Ectodermal cell (in vitro differentiated cells): ENCODE data around the gene MT1H.

Experiments
- H3K27ac ChIP-seq: 2 replicates; pipeline ENCODE4 v1.7.0; 2013; ENCODE audit warnings: mild to moderate bottlenecking, low read depth, low read length; ENCODE audit not compliant: insufficient read depth, poor library complexity, severe bottlenecking
- H3K27me3 ChIP-seq: 2 replicates; pipeline ENCODE4 v1.7.0; 2013; ENCODE audit warnings: mild to moderate bottlenecking, low read length; ENCODE audit not compliant: insufficient read depth, control insufficient read depth, poor library complexity, severe bottlenecking
- H3K36me3 ChIP-seq: one replicate; pipeline ENCODE4 v1.7.0; 2013; ENCODE audit warnings: low read length; ENCODE audit not compliant: control insufficient read depth, insufficient read depth
- H3K4me1 ChIP-seq: one replicate; pipeline ENCODE4 v1.7.0; 2013; ENCODE audit warnings: low read length; ENCODE audit not compliant: control insufficient read depth, insufficient read depth
- H3K4me3 ChIP-seq: 2 replicates; pipeline ENCODE4 v1.7.0; 2013; ENCODE audit warnings: low read depth, low read length, control low read depth; ENCODE audit not compliant: insufficient read depth
- H3K9me3 ChIP-seq: 2 replicates; pipeline ENCODE4 v1.7.0; 2013; ENCODE audit warnings: mild to moderate bottlenecking, low read length, moderate library complexity; ENCODE audit not compliant: control insufficient read depth
- WGBS, 2 experiments: methylation state at CpG; one replicate each; pipeline ENCODE4 v1.1.7; 2013; ENCODE audit warnings: missing lambda C conversion rate in 2 of 2; 5-methylcytosine and 5-hydroxymethylcytosine counted together

The MT1H gene

DNA sequence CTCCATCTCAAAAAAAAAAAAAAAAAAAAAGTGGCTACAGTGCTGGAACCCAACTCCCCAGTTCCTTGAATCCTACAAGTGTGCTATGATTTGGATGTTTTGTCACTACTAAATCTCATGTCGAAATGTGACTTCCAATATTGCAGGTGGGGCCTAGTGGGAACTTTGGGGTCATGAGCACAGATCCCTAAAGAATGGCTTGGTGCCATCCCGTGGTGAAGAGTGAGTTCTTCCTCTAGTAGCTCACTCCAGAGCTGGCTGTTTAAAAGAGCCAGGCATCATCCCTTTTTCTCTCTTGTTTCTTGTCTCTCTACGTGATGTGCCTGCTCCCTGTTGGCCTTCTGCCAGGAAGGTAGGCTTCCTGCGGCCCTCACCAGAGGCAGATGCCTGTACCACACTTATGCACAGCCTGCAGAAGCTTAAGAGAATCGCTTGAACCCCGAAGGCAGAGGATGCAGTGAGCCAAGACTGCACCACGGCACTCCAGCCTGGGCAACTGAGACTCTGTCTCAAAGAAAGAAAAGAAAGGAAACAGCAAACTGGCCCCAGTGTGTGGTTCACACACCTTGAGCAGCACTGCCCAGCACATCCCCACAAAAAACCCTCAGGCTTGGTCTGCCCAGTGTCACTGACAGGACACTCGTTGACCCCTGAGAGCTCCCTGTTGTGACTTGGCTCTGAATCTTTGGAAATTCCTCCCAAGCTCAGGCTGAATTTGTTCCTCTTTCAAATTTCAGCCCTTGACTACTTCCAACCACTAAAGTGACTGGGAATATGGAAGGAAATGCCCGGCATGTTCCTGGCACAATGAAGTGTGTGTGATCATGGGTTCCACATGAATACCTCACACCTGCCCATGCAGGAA is 40.9 kb upstream of the MT1H start:
- Histone ChIP-seq H3K4me1 (no peaks in the 10 kb centered on the region), H3K27ac (no peak overlapping the region), H3K36me3 (no peaks in the 10 kb centered on the region), H3K27me3 (peaks cover 94% of the 10 kb centered on the region), H3K9me3 (no peaks in the 10 kb centered on the region), H3K4me3 (no peak overlapping the region)
- 76 to 84% methylated on average over 9 of the region's 9 CpGs for WGBS, 2 experiments

DNA sequence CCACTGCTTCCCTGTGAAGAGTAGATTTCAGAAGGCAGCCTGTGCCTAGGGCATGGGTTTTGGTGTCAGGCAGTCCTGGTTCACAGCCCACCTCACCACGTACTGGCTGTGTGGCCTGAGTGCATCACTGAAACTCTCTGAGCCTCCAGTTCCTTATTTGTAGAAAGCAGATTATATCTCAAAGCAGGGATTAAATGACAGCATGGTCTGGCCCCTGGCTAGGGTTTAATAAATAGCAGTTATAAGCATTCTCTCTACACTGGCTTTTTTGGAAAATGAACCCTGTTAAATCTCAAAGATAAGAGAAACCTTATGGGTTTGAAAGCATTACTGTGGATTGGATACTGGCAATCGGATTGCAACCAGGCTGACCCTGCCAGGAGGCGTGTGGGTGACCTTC is 40.1 kb upstream of the MT1H start:
- Histone ChIP-seq H3K9me3 (no peaks in the 10 kb centered on the region), H3K36me3 (no peaks in the 10 kb centered on the region), H3K4me1 (no peaks in the 10 kb centered on the region), H3K4me3 (no peak overlapping the region), H3K27ac (no peak overlapping the region), H3K27me3 (peaks cover 96% of the 10 kb centered on the region)
- WGBS, 2 experiments, result 86 to 87% methylated on average over 3 of the region's 3 CpGs

DNA sequence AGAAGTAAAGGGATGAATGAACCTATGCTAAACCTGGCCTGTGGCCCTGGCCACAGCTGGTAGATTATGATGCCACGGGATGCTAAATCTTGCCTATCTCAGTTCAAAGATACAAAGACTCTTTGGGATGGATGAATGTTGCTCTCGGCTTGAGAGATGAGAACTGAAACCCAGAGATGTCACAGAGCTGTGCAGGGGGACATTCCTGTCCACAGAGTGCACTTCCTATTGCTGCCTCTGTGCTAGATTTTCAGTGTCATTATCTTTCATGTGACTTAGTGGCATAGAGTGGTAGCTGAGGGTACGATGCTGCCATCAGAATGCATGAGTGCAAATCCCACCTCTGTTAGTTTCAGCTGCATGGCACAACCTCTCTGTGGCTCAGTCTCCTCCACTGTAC is 39.5 kb upstream of the MT1H start:
- Histone ChIP-seq H3K4me3 (no peak overlapping the region), H3K27ac (no peak overlapping the region), H3K27me3 (peaks cover 96% of the 10 kb centered on the region), H3K4me1 (no peaks in the 10 kb centered on the region), H3K9me3 (no peaks in the 10 kb centered on the region), H3K36me3 (no peaks in the 10 kb centered on the region)
- 78 to 90% methylated on average over 3 of the region's 3 CpGs for WGBS, 2 experiments

DNA sequence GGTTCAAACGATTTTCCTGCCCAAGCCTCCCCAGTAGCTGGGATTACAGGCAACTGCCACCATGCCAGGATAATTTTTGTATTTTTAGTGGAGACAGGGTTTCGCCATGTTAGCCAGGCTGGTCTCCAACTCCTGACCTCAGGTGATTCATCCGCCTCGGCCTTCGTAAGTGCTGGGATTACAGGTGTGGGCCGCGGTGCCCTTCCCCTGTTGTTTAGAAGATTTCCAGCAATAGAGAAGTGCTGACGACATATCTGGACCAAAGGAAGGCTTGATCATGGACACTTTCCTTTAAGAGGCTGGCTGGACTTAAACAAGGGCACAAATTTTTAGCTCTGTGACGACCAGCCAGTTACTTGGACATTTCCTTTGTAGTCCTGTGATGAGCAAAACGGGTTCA is 38.4 kb upstream of the MT1H start:
- H3K27me3 ChIP-seq, result peaks cover 96% of the 10 kb centered on the region
- H3K9me3 ChIP-seq, result no peaks in the 10 kb centered on the region
- no peak overlapping the region for H3K27ac ChIP-seq
- no peaks in the 10 kb centered on the region for H3K4me1 ChIP-seq
- 61 to 62% methylated on average over 10 of the region's 10 CpGs for WGBS, 2 experiments
- H3K4me3 ChIP-seq, result no peak overlapping the region
- no peaks in the 10 kb centered on the region for H3K36me3 ChIP-seq

DNA sequence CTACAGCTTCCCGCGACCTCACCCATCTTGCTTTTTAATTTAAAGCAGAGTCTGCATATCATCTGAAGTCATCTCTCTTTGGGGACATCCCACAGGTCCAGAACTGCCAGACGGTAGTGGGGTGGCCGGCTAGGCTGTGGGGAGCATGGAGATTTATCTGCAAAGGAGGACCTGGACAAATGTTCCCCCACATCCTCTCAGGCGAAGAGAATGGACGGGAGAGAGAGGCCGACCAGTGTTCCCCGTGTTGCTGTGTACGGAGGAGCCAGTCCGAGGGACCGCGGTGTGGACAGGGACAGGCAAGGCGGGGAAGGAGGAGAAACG is 37.8 kb upstream of the MT1H start:
- no peaks in the 10 kb centered on the region for H3K4me1 ChIP-seq
- 11 to 13% methylated on average over 14 of the region's 14 CpGs for WGBS, 2 experiments
- H3K36me3 ChIP-seq, result no peaks in the 10 kb centered on the region
- peaks cover 96% of the 10 kb centered on the region for H3K27me3 ChIP-seq
- H3K9me3 ChIP-seq, result no peaks in the 10 kb centered on the region
- H3K4me3 ChIP-seq, result peak overlapping the region; percentile 10
- H3K27ac ChIP-seq, result no peak overlapping the region

DNA sequence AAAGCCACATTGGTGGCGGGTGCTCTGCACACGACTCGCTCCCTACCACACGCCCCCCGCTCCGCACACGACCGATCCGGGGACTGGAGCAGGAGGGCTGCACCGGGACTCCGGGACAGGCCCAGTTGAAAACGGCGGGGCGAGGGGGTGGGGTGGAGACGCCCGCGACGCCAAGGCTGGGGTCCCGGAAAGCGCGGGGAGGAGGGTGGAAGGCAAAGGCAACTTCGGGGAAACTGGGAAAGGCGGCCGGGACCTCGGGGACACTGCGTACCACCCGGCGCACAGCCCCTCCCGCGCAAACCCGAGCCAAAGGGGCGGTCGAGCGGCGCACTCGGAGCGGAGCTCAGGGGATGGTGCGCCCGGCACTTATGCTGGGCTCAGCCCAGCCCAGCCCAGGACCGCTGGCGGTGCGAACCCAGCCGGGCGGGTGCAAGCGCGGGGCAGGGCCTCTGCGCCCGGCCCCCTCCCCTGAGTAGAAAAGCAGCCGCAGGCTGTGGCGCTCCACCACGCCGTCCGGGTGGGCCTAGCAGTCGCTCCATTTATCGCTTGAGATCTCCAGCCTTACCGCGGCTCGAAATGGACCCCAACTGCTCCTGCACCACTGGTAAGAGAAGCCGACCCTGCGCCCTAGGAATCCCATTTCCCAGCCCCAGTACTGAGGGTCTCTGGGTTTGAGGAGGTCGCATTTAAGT is 37.3 kb upstream of the MT1H start, which contains the start of gene MT1M:
Gene MT1M (plus strand): TSS at position 504 of the 692 bp plus-strand sequence. CDS start 73 bp downstream, at position 577.
- peak within 1 kb of the TSS; percentile 10 for H3K4me3 ChIP-seq
- 1% methylated on average over 61 of the region's 61 CpGs for WGBS, 2 experiments
- H3K27me3 ChIP-seq, result peaks cover 96% of the 10 kb centered on the region
- no peaks in the 10 kb centered on the region for H3K9me3 ChIP-seq
- H3K27ac ChIP-seq, result no peak within 1 kb of the TSS
- no peaks in the 10 kb centered on the region for H3K4me1 ChIP-seq
- no peaks in the 10 kb centered on the region for H3K36me3 ChIP-seq

DNA sequence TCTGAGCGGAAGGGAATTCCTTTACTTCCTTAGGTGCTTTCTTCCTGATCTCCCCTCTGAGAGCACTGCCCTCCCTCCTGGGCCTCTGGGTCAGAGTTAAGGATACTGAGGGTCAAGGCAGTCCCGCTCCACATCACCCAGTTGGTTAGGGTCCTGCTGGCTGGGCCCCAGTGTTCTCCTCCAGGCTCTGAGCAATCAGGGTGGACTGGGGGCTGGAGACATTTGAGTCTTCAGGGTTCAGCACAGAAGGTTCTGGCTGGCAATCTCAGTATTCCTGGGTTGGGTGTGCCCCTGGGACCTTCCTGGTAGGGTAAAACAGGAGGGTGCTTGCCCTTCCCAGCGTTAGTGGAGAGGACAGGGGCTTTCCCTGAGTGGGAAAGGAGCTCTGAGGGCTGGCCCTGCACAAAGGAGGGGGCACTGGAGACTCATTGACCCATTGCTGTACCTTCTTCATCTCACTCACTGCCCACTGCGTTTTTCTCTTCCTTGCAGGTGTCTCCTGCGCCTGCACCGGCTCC is 36.7 kb upstream of the MT1H start:
- 4 to 6% methylated on average over 6 of the region's 6 CpGs for WGBS, 2 experiments
- H3K36me3 ChIP-seq, result no peaks in the 10 kb centered on the region
- H3K27me3 ChIP-seq, result peaks cover 99% of the 10 kb centered on the region
- no peaks in the 10 kb centered on the region for H3K4me1 ChIP-seq
- no peaks in the 10 kb centered on the region for H3K9me3 ChIP-seq
- no peak overlapping the region for H3K27ac ChIP-seq
- H3K4me3 ChIP-seq, result no peak overlapping the region

DNA sequence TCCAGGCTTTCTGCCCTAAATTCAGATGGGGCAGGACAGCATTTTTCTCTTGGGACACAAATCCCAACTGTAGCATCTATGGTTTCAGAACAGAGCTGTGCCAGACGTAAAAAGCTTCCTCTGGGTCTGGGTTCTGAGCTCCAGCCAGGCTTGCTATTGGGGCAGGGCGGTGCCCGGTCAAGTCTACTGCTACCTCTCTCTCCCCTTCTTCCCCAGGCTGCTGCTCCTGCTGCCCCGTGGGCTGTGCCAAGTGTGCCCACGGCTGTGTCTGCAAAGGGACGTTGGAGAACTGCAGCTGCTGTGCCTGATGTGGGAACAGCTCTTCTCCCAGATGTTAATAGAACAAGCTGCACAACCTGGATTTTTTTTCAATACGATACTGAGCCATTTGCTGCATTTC is 36.1 kb upstream of the MT1H start:
- Histone ChIP-seq H3K36me3 (no peaks in the 10 kb centered on the region), H3K4me3 (no peak overlapping the region), H3K9me3 (no peaks in the 10 kb centered on the region), H3K27me3 (peaks cover 100% of the 10 kb centered on the region), H3K27ac (no peak overlapping the region), H3K4me1 (no peaks in the 10 kb centered on the region)
- WGBS, 2 experiments, result 37 to 43% methylated on average over 7 of the region's 7 CpGs

DNA sequence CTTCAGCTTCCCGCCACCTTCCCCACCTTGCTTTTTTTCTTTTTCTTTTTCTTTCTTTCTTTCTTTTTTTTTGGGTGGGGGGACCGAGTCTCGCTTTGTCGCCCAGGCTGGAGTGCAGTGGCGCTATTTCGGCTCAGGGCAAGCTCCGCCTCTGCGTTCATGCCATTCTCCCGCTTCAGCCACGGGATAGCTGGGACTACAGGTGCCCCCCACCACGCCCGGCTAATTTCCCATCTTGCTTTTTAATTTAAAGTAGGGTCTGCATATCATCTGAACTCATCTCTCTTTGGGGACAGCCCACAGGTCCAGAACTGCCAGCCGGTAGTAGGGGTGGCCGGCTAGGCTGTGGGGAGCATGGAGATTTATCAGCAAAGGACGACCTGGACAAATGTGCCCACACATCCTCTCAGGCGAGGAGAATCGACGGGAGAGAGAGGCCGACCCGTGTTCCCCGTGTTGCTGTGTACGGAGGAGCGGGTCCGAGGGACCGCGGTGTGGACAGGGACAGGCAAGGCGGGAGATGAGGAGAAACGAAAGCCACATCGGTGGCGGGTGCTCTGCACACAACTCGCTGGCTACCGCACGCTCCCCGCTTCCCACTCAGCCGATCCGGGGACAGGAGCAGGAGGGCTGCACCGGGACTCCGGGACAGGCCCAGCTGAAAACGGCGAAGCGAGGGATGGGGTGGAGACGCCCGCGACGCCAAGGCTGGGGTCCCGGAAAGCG is 34.7 kb upstream of the MT1H start:
- Histone ChIP-seq H3K4me3 (no peak overlapping the region), H3K27ac (no peak overlapping the region), H3K36me3 (no peaks in the 10 kb centered on the region), H3K27me3 (peaks cover 100% of the 10 kb centered on the region), H3K9me3 (no peaks in the 10 kb centered on the region), H3K4me1 (no peaks in the 10 kb centered on the region)
- WGBS, 2 experiments, result 3% methylated on average over 47 of the region's 47 CpGs

DNA sequence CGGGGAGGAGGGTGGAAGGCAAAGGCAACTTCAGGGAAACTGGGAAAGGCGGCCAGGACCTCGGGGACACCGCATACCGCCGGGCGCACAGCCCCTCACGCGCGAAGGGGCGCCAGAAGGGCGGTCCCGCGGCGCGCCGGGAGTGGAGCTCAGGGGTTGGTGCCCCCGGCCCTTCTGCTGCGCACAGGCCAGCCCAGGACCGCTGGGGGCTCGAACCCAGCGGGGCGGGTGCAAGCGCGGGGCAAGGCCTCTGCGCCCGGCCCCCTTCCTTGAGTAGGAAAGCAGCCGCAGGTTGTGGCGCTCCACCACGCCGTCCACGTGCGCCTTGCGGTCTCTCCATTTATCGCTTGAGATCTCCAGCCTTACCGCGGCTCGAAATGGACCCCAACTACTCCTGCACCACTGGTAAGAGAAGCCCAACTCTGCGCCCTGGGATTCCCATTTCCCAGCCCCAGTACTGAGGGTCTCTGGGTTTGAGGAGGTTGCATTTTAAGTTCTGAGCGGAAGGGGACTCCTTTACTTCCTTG is 34.1 kb upstream of the MT1H start:
- 2 to 3% methylated on average over 40 of the region's 40 CpGs for WGBS, 2 experiments
- no peak overlapping the region for H3K4me3 ChIP-seq

More for the DNA sequence above, 34.1 kb upstream of the MT1H start:
- peaks cover 100% of the 10 kb centered on the region for H3K27me3 ChIP-seq
- H3K27ac ChIP-seq, result no peak overlapping the region
- no peaks in the 10 kb centered on the region for H3K36me3 ChIP-seq
- H3K4me1 ChIP-seq, result no peaks in the 10 kb centered on the region
- H3K9me3 ChIP-seq, result no peaks in the 10 kb centered on the region
